ENCODE measurements around the gene CEP70. TPM values are rescaled to one million over a fixed set of nuclear protein-coding genes. Genes with fewer than 3 reads are reported as not detected.

Gene CEP70
- total and polyA plus RNA-seq, 2 experiments from 2014 or later: 29.1 to 43.1 TPM

GRCh38 chr3:138472141-138472825, 121.8 kb downstream of the CEP70 start:
- H3K4me3 ChIP-seq: no peak overlapping the region
- no peaks in the 10 kb centered on the region for H3K27me3 ChIP-seq
- H3K4me1 ChIP-seq (ENCODE audit: low read depth): peaks cover 3% of the 10 kb centered on the region
- peak in 1 of 2 donors; percentile 49 for DNase-seq (ENCODE audit: low read depth in 1 of 2, low spot score in 1 of 2)
- no peak overlapping the region for H3K27ac ChIP-seq
- H3K9me3 ChIP-seq (ENCODE audit: low read depth): no peaks in the 10 kb centered on the region
- H3K36me3 ChIP-seq: no peaks in the 10 kb centered on the region
- no peak for TF ChIP-seq CTCF (IDR thresholded peaks at IDR 0.05; ENCODE audit: low read depth, low read length)

DNA sequence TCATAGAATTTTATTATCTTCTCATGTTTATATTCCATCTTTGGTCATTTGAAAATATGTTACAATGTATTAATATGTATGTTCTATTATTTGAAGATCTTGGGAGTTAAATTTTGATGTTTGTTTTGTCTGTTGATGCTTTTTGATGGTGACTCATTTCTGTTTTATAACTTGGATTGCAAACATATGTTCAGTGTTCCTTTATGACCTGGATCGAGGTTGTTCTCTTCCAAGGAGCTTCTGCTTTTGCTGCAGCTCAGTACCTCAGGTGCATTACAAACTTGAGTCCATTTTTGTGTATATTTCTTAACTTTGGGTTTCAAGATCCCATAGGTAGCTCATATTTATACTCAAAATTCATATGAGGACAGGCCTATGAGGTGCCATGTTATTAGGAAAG, 122.6 kb downstream of the CEP70 start:
- no peak overlapping the region for H3K27ac ChIP-seq
- H3K4me3 ChIP-seq: no peak overlapping the region
- DNase-seq (ENCODE audit: low read depth in 1 of 2, low spot score in 1 of 2): no peak
- no peaks in the 10 kb centered on the region for H3K27me3 ChIP-seq
- H3K4me1 ChIP-seq (ENCODE audit: low read depth): peaks cover 3% of the 10 kb centered on the region
- TF ChIP-seq CTCF (IDR thresholded peaks at IDR 0.05; ENCODE audit: low read depth, low read length): no peak
- no peaks in the 10 kb centered on the region for H3K36me3 ChIP-seq
- H3K9me3 ChIP-seq (ENCODE audit: low read depth): no peaks in the 10 kb centered on the region

GRCh38 chr3:138470687-138471086, 123.4 kb downstream of the CEP70 start:
- H3K4me1 ChIP-seq (ENCODE audit: low read depth): peaks cover 3% of the 10 kb centered on the region
- H3K9me3 ChIP-seq (ENCODE audit: low read depth): no peaks in the 10 kb centered on the region
- no peak overlapping the region for H3K27ac ChIP-seq
- no peak for DNase-seq (ENCODE audit: low read depth in 1 of 2, low spot score in 1 of 2)
- H3K27me3 ChIP-seq: no peaks in the 10 kb centered on the region
- no peak for TF ChIP-seq CTCF (IDR thresholded peaks at IDR 0.05; ENCODE audit: low read depth, low read length)
- no peaks in the 10 kb centered on the region for H3K36me3 ChIP-seq
- no peak overlapping the region for H3K4me3 ChIP-seq

GRCh38 chr3:138469874-138470273, 124.2 kb downstream of the CEP70 start:
- Histone ChIP-seq H3K9me3 (ENCODE audit: low read depth) (no peaks in the 10 kb centered on the region), H3K36me3 (no peaks in the 10 kb centered on the region), H3K4me1 (ENCODE audit: low read depth) (no peaks in the 10 kb centered on the region), H3K27me3 (no peaks in the 10 kb centered on the region), H3K27ac (no peak overlapping the region), H3K4me3 (no peak overlapping the region)
- no peak for DNase-seq (ENCODE audit: low read depth in 1 of 2, low spot score in 1 of 2)
- TF ChIP-seq CTCF (IDR thresholded peaks at IDR 0.05; ENCODE audit: low read depth, low read length): no peak

DNA sequence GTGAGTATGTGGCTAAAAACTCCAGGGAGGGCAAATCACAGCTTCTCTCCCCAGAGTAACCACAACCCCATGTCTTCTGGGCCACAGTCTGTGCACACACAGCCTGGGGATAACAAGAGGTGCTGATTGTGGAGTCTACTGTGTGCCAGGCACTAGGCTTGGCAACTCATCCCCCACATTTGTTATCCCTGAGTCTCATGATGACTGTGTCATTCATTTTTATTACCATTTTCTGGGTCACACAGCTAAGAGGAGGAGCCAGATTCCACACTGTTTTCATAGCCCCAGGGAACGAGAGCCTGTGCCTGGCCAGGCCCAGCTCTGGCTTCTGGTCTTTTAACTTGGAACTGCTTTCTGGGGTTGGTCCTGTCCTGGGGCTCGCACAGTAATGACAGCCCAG, 125.2 kb downstream of the CEP70 start:
- Histone ChIP-seq H3K4me1 (ENCODE audit: low read depth) (no peaks in the 10 kb centered on the region), H3K27ac (no peak overlapping the region), H3K9me3 (ENCODE audit: low read depth) (no peaks in the 10 kb centered on the region), H3K36me3 (no peaks in the 10 kb centered on the region), H3K27me3 (no peaks in the 10 kb centered on the region), H3K4me3 (no peak overlapping the region)
- no peak for TF ChIP-seq CTCF (IDR thresholded peaks at IDR 0.05; ENCODE audit: low read depth, low read length)
- DNase-seq (ENCODE audit: low read depth in 1 of 2, low spot score in 1 of 2): no peak

Data from cardiac muscle cell (in vitro differentiated cells and primary cell).